Jurkat, Clone E6-1 (cell line): Measurements from ENCODE around the gene ADK.
"Not testable (repeated sequence)": the region's sequence is repeated elsewhere in the genome, so short reads cannot be mapped to it uniquely, and the experiment has no call there.

Experiments
- DNase-seq: peaks from one replicate; pipeline ENCODE4 v3.0.0-alpha.2; 2011; ENCODE audit warnings: low read depth, low spot score
- H3K4me3 ChIP-seq: 2 replicates; pipeline ENCODE4 v1.5.1; 2011; ENCODE audit warnings: mild to moderate bottlenecking, low read length, control low read depth, moderate library complexity

Gene ADK

GRCh38 chr10:74282151-74282847 lies 131.3 kb downstream of the ADK start:
- H3K4me3 ChIP-seq = no peak overlapping the region
- no peak for DNase-seq

DNA sequence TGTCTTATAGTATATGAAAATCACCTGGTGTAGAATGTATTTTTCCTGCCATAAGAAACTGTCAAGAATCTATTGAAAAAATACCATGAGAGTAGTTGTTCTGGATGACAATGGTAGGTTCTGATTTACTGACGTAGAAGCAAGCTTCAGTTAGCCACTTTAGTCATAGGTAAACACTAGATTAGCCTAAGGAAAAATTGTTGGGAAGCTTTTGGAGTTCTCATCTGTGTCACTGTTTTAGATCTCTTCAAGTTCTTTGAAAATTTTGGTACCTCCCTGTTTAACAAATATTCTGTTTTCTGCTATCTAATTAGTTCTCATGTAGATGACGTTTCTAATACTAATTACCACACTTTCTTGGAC lies 131.8 kb downstream of the ADK start:
- H3K4me3 ChIP-seq = no peak overlapping the region
- DNase-seq = no peak

- DNase-seq = no peak
- H3K4me3 ChIP-seq = no peak overlapping the region
Observed at GRCh38 chr10:74289188-74289587, 138.2 kb downstream of the ADK start.

DNA sequence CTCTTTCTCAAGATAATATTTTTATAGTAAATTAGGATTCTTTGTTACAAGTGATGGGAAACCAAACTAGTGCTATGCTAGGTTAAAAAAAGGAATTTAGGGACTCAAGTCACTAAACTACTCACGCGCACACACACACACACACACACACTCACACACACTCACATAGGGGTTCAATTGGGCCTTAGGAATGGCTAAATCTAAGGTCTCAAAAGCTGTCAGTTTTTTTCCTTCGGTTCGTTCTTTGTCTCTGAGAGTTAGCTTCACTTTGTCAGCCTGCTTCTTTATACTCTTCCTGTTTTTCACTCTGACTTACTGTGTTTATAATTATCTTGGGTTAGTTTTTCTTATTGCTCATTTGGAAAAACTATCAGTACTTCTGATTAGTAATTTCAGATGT lies 138.9 kb downstream of the ADK start:
- H3K4me3 ChIP-seq = no peak overlapping the region
- no peak for DNase-seq

- no peak overlapping the region for H3K4me3 ChIP-seq
- no peak for DNase-seq
Observed at GRCh38 chr10:74290708-74291107, 139.7 kb downstream of the ADK start.

DNA sequence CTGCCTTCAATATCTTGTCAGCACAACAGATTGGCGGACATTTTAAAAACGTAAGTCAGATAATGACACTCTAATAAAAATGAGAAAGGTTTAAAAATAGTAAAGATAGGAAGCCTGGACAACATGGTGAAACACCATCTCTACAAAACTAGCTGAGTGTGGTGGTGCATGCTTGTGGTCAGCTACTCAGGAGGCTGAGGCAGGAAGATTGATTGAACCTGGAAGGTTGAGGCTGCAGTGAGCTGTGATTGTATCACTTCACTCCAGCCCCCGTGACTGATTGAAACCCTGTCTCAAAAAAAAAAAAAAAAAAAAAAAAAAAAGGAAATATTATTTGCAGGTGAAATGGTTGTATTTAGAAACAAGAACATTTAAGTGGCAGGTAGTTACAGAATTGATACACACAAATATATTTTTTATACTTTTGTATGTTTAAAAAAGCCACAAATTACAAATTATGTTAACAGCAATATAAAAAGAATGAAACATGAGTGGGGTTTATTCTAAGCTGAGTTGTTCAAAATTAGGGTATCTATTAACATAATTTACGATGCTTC lies 141.9 kb downstream of the ADK start:
- no peak overlapping the region for H3K4me3 ChIP-seq
- DNase-seq = no peak

- no peak for DNase-seq
- H3K4me3 ChIP-seq = no peak overlapping the region
Observed at GRCh38 chr10:74293686-74294371, 142.8 kb downstream of the ADK start.

- no peak overlapping the region for H3K4me3 ChIP-seq
- no peak for DNase-seq
Observed at GRCh38 chr10:74297389-74298080, 146.5 kb downstream of the ADK start.

DNA sequence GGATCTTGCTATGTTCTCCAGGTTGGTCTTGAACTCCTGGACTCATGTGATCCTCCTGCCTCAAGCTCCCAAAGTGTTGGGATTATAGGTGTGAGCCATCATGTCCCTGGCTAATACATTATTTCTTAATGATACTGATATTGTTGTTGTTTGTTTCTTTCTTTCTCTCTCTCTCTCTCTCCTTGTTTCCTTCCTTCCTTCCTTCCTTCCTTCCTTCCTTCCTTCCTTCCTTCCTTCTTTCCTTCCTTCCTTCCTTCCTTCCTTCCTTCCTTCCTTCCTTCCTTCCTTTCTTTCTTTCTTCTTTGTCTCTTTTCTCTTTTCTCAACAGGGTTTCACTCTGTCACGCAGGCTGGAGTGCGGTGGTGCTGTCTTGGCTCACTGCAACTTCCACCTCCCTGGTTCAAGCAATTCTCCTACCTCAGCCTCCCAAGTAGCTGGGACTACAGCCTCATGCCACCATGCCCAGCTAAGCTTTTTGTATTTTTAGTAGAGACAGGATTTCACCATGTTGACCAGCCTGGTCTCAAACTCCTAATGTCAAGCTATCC lies 149.1 kb downstream of the ADK start:
- not testable (repeated sequence) for DNase-seq, H3K4me3 ChIP-seq

DNA sequence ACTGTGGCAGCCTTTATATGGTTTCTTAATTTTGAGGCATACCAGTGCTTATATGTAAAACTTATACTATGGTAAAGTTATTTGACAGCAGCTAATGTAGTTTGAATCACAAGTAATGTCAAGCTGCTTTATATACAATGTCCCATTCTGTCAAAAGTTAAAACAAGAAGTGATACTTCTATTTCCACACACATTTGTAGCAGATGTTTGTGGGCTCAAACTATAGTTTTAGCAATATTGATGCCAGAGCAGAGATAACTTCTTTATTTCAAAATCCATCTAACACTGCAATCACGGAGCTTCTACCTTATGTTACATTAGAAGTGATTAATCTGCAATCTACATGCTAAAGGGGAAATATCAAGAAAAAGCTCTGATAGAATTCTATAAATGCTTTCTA lies 149.6 kb downstream of the ADK start:
- DNase-seq = no peak
- H3K4me3 ChIP-seq = no peak overlapping the region

DNA sequence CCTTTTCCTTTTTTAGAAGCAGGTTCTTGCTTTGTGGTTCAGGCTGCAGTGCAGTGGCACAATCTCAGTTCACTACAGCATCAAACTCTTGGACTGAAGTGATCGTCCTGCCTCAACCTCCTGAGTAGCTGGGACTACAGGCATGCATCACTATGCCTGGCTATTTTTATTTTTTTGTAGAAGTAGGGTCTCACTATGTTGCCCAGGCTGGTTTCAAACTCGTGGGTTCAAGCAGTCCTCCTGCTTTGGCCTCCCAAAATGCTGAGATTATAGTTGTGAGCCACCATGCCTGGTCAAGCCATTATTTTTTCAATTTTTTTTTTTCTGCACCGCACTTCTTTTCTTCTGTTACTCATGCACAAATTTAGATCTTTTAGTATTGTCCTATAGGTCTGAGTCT lies 154.7 kb downstream of the ADK start:
- no peak for DNase-seq
- no peak overlapping the region for H3K4me3 ChIP-seq

- no peak overlapping the region for H3K4me3 ChIP-seq
- no peak for DNase-seq
Observed at GRCh38 chr10:74306227-74306982, 155.4 kb downstream of the ADK start.

DNA sequence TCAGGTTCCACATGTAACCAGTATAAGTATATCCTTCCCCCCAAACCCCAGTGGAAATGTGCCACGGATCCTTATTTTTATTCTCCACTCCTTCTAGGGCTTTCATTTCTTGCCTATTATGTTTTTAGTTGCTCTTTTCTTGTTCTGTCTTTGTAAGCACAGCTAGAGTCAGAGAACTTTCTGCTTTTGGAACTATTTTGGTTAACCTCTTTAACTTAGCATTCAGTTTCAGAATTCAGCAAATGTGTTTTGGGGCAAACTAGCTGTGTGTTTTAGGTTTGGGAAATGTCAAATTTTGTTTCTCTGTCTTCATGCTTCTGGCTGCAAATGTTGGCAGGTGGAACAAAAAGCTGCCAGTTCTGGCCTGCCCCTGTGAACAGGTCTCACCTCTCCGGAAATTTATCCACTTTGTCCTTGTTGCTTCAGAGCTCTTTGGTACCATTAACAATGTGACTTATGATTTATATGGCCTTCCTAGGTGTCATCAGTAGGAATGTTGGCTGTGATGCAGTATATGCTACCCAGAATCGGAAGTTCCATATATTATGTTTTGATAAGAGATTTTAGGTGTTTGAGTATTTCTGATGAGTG lies 156.1 kb downstream of the ADK start:
- no peak overlapping the region for H3K4me3 ChIP-seq

DNA sequence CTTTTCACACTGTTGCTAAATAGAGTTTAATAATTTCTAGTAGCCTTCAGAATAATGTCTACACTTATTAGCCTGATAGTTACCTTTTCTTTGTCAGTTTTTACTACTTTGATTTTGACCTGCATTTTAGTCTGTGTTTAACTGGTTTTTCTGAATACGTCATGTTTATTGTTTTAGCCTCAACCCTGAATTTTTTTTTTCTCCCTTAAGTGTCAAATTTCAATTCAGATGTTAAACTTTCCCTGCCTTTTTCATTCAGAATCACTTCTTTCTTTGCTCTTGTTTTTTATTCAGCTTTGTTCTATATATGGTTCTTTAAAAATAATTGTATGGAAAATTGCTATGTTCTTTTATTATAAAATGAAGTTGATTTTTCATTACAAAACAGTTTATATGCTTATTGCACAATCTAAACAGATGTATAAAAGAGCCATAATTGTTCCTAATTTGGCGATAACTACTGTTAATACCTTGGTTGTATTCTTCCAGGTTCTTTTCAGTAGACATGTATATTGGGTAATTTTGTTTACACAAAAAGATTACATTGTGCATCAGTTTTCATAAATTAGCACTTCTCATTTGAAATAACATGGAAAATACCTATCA lies 159.7 kb downstream of the ADK start:
- no peak for DNase-seq
- H3K4me3 ChIP-seq = no peak overlapping the region

More for the DNA sequence above, 156.1 kb downstream of the ADK start:
- no peak for DNase-seq

DNA sequence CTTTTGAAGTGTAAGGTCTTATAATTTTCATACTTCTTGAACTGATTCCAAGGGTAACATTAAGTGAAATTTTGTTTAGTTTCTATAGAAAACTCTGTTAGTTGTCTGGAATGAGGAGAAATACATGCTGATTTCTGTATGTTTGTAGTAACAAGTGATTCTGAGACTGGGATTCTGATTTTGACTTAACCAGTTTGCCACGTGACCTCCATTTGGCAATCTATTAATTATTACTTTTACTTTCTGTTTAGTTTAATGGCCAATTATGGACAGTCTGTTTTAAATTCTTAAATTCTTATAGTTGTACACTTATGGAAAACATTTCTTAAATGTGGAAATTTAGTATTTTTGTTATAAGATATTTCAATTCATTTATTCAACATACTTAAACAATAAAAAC lies 163.1 kb downstream of the ADK start:
- no peak overlapping the region for H3K4me3 ChIP-seq
- DNase-seq = no peak

DNA sequence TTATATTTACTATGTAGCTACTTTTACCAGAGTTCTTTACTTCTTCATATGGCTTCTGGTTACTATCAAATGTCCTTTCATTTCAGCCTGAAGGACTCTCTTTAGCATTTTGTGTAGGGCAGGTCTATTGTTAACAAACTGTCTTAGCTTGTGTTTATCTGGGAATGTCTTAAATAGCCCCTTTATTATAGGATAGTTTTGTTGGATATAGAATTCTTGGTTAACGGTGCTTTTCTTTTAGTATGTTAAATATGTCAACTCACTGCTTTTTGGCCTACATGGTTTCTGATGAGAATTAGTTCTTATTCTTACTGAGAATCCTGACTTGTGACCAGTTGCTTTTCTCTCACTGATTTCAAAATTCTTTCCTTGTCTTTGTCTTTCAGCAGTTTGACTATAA lies 169.0 kb downstream of the ADK start:
- no peak overlapping the region for H3K4me3 ChIP-seq
- DNase-seq = no peak

DNA sequence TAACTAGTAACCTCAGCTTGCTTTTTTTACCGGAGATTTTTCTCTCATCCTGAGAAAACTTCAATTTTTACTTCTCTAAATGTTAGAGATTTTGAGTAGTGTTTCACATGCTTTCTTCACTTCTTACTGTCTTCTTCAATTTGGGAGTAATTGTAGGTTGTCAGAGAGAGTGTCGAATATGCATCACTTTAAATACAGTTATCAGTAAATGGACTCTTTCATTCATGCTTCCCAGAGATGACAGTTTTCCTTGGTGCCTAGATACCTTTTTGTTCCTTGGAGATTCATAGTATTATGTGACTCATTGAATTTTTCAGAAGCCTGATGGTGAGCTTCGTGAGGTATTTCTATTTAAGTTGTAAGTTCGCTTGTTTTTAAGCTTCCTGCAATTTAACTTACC lies 169.7 kb downstream of the ADK start:
- no peak for DNase-seq
- no peak overlapping the region for H3K4me3 ChIP-seq

- DNase-seq = peak; percentile 16
- no peak overlapping the region for H3K4me3 ChIP-seq
Observed at GRCh38 chr10:74322141-74322540, 171.1 kb downstream of the ADK start.

DNA sequence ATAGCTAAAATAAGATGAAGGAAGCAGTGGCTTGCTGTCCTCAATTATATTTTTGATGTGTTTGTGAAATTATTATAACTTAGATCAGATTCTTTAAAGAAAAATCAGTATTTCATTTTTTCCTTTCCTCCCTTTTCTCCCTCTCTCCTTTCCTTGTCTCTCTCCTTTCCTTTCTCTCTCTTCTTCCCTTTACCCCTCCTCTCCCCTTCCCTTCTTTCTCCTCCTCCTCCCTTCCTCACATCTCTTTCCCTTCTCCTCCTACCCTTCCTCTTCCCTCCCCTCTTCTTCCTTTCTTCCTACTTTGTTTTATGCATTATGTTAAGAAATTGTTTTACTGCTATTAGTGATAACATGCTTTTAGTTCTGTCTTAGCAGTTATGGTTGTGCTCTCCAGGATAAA lies 171.5 kb downstream of the ADK start:
- DNase-seq = no peak

More for the DNA sequence above, 171.5 kb downstream of the ADK start:
- no peak overlapping the region for H3K4me3 ChIP-seq
